ENCODE results near the gene OR14A16.

Gene OR14A16

GRCh38 chr1:247824023-247824422, at the start of gene OR14A16:
TSS of gene OR14A16 (minus strand) at chr1:247824119. CDS start at chr1:247815729, 8,390 bp downstream.
- no peak for DNase-seq

GRCh38 chr1:247865416-247865815, 41.5 kb upstream of the OR14A16 start:
- no peak for DNase-seq

GRCh38 chr1:247864644-247865043, 40.7 kb upstream of the OR14A16 start:
- no peak for DNase-seq

GRCh38 chr1:247862756-247863155, 38.8 kb upstream of the OR14A16 start:
- no peak for DNase-seq

- no peak for DNase-seq
Measured at GRCh38 chr1:247857985-247858619, 34.2 kb upstream of the OR14A16 start.

- no peak for DNase-seq
Measured at GRCh38 chr1:247857069-247857984, 33.4 kb upstream of the OR14A16 start, which contains the start of gene TRIM58. TSS of gene TRIM58 (plus strand) at chr1:247857187. CDS start at chr1:247857247, 60 bp downstream.

- no peak for DNase-seq
Measured at GRCh38 chr1:247855911-247856310, 32.0 kb upstream of the OR14A16 start.

GRCh38 chr1:247854899-247855545, 31.1 kb upstream of the OR14A16 start:
- no peak for DNase-seq

- DNase-seq, result no peak
Measured at GRCh38 chr1:247849616-247850015, 25.7 kb upstream of the OR14A16 start.

- no peak for DNase-seq
Measured at GRCh38 chr1:247848346-247848745, 24.4 kb upstream of the OR14A16 start.

GRCh38 chr1:247845693-247846017, 21.7 kb upstream of the OR14A16 start:
- DNase-seq, result no peak

- no peak for DNase-seq
Measured at GRCh38 chr1:247845011-247845692, 21.2 kb upstream of the OR14A16 start.

GRCh38 chr1:247843411-247843810, 19.5 kb upstream of the OR14A16 start:
- no peak for DNase-seq

- DNase-seq, result no peak
Measured at GRCh38 chr1:247841796-247842195, 17.9 kb upstream of the OR14A16 start, which contains the start of gene OR11L1. TSS of gene OR11L1 (minus strand) at chr1:247841896. CDS start at chr1:247841896, 0 bp downstream.

- DNase-seq, result no peak
Measured at GRCh38 chr1:247840818-247841217, 16.9 kb upstream of the OR14A16 start.

- no peak for DNase-seq
Measured at GRCh38 chr1:247833601-247834000, 9.7 kb upstream of the OR14A16 start.

GRCh38 chr1:247829656-247830055, 5.7 kb upstream of the OR14A16 start:
- DNase-seq, result no peak

- DNase-seq, result no peak
Measured at GRCh38 chr1:247825362-247825761, 1.4 kb upstream of the OR14A16 start.

GRCh38 chr1:247822060-247822459, 1.9 kb downstream of the OR14A16 start:
- no peak for DNase-seq

- DNase-seq, result no peak
Measured at GRCh38 chr1:247812637-247813036, 11.3 kb downstream of the OR14A16 start.

GRCh38 chr1:247797518-247797917, 26.4 kb downstream of the OR14A16 start:
- no peak for DNase-seq

GRCh38 chr1:247769603-247770002, 54.3 kb downstream of the OR14A16 start:
- DNase-seq, result no peak
